ENCODE data around the gene HYAL2. TPM values are rescaled to one million over a fixed set of nuclear protein-coding genes. Genes with fewer than 3 reads are reported as not detected.

HYAL2 gene
- total RNA-seq, 1 donor = 69.1 TPM

DNA sequence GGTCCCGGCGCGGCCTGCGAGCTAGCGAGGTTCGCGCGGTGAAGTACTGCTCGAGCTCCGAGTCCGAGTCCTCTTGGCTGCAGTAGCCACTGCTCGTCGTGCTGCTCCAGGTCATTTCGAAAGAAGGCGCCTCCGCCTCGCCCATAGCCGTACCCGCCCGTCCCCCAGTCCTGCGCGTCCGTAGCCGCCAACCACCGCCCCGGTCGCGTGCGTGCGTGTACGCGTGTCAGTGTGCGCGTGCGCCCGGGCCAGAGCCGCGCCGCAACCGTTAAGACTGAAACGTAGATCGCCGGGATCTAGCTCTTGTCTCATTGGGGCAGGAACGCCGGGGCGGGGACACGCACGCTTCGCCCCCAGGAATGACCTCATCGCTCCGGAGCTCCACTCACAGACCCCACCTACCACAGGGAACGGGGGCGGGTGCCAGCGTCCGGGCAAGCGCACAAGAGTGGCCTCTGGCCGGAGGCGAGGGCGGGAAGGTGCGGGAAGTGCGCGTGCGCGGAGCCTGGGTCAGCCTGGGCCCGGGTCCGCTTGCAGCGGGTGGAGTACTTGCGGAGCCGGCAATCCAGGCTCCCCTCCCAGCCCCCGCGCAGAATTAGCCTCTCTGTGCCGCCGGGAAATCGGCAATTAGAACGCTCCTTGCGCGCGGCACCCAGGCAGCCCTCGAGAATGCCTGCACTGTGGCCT is 14.8 kb upstream of the HYAL2 start:
- TF ChIP-seq CTCF (IDR thresholded peaks at IDR 0.05; ENCODE audit: insufficient read depth, low read depth, low read length) = no peak
- DNase-seq (ENCODE audit: low read depth) = peak; percentile 100
- H3K4me3 ChIP-seq (ENCODE audit: low read depth, low read length) = peak overlapping the region; percentile 85

GRCh38 chr3:50336452-50337174 is 14.1 kb upstream of the HYAL2 start:
- peak overlapping the region; percentile 85 for H3K4me3 ChIP-seq (ENCODE audit: low read depth, low read length)
- TF ChIP-seq CTCF (IDR thresholded peaks at IDR 0.05; ENCODE audit: insufficient read depth, low read depth, low read length) = no peak
- no peak for DNase-seq (ENCODE audit: low read depth)

- H3K4me3 ChIP-seq (ENCODE audit: low read depth, low read length) = peak overlapping the region; percentile 10
- DNase-seq (ENCODE audit: low read depth) = peak; percentile 53
- TF ChIP-seq CTCF (IDR thresholded peaks at IDR 0.05; ENCODE audit: insufficient read depth, low read depth, low read length) = no peak
Measured at GRCh38 chr3:50334339-50335075, 12.0 kb upstream of the HYAL2 start.

DNA sequence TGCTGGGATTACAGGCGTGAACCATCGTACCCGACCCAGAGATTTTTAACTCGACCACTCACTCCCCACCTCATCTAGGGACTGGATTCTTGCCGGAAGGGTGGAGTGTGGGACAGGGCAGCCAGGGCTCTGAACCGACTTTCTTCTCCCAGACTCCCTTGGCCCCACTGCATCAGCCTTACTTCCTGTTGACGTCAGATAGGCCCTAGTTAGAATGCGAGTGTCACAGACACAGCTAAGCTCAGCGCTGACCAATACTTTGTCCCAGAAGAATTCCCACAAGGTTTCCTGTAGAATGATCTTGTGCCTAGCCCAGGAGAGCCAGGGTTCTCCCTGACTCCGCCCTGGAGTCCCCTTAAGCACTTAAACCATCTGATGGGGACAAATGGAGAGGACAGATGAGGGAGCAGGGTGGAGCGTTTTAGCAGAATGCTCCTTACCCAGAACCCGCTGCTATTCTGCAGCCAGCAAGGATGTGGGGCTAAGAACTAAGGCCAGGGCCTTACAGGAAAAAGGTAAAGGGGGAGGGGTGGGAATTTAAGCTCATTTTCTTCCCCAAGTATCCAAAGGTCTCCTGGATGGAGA is 11.3 kb upstream of the HYAL2 start:
- DNase-seq (ENCODE audit: low read depth) = peak; percentile 94
- peak overlapping the region; percentile 10 for H3K4me3 ChIP-seq (ENCODE audit: low read depth, low read length)
- TF ChIP-seq CTCF (IDR thresholded peaks at IDR 0.05; ENCODE audit: insufficient read depth, low read depth, low read length) = no peak

DNA sequence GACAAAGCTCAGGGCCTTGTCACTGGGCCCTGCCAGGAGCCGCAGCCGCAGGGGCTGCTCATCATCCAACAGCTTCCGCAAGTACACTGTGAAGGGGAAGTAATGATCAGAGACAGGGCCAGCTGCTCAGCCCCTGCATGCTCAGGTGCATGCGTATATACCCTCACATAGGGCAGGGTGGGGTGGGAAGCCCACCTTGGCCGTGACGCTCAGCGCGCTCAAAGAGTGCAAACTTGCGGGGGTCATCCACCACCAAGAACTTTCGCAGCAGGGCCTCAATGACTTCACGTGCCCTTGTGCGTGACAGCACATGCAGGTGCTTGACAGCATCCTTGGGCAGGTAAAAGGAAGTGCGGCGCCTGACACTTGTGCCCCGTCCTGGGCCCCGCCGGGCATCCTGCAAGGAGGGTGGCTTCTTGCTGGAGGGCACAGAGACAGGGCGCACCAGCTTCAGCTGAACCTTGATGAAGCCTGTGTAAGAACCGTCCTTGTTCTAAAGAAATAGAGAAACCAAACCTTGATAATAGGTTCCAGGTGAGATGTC is 8.9 kb upstream of the HYAL2 start:
- TF ChIP-seq CTCF (IDR thresholded peaks at IDR 0.05; ENCODE audit: insufficient read depth, low read depth, low read length) = no peak
- no peak for DNase-seq (ENCODE audit: low read depth)
- no peak overlapping the region for H3K4me3 ChIP-seq (ENCODE audit: low read depth, low read length)

DNA sequence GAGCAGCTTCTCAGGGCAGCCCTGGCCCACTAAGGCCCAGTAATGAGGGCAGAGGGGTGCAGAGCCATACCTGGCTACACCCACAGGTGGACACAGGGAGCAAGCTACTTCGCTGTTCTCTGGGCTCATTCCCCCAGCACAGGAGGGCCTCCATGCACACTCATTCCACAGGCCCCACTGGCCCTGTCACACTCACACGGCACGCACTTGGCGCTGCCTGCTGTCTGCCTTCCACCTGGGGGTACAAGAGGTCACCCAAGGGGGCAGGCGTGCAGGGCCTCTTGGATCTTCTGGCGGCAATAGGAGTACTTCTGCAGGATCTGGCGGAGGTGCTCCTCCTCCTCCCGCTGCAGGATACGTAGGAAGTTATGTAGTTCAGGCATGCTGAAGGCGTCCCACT is 7.8 kb upstream of the HYAL2 start:
- H3K4me3 ChIP-seq (ENCODE audit: low read depth, low read length) = no peak overlapping the region
- no peak for TF ChIP-seq CTCF (IDR thresholded peaks at IDR 0.05; ENCODE audit: insufficient read depth, low read depth, low read length)
- no peak for DNase-seq (ENCODE audit: low read depth)

Data from fibroblast of villous mesenchyme (primary cell).